Peyer's patch (tissue), 4 donors: Measurements from ENCODE around the gene UQCR10. TPM values are rescaled to one million over a fixed set of nuclear protein-coding genes. Genes with fewer than 3 reads are reported as not detected.

Source experiments
- DNase-seq, 3 donors: peaks; one replicate each; pipeline ENCODE4 v3.0.0-alpha.2; 2017 to 2019
- H3K27ac ChIP-seq, 4 donors: fragments of 200-600 bp; sonication (generic); one replicate each; pipeline ENCODE4 v1.5.1; 2016 to 2019
- H3K27me3 ChIP-seq, 2 donors: fragments of 200-600 bp; sonication (generic); one replicate each; pipeline ENCODE4 v1.5.1; 2019
- H3K36me3 ChIP-seq, 3 donors: fragments of 200-600 bp; sonication (generic); one replicate each; pipeline ENCODE4 v1.5.1; 2016 to 2019
- H3K4me1 ChIP-seq, 4 donors: fragments of 200-600 bp; sonication (generic); one replicate each; pipeline ENCODE4 v1.5.1; 2016 to 2019
- H3K4me3 ChIP-seq, 4 donors: fragments of 200-600 bp; sonication (generic); 1 replicate in 3 of 4; 2 replicates in 1 of 4; pipeline ENCODE4 v1.5.1; 2016 to 2019; ENCODE audit warnings: mild to moderate bottlenecking in 1 of 4
- H3K9me3 ChIP-seq, 4 donors: fragments of 200-600 bp; sonication (generic); one replicate each; pipeline ENCODE4 v1.5.1; 2016 to 2019; ENCODE audit warnings: mild to moderate bottlenecking in 1 of 4
- POLR2A ChIP-seq, 2 donors: fragments of 450-650 bp; IDR thresholded peaks; one replicate each; pipeline ENCODE4 v1.5.1; 2017; ENCODE audit warnings: antibody characterized with exemption in 2 of 2, mild to moderate bottlenecking in 2 of 2, moderate library complexity in 2 of 2
- small RNA-seq, 2 donors: library from RNA; depleted of rRNA; stranded (forward); fragments of <200 nt; gene quantifications; one replicate each; pipeline ENCODE3, GENCODE V24; 2016
- total RNA-seq, 4 donors: library from RNA; depleted of rRNA; stranded (reverse); fragments of >200 nt; gene quantifications; one replicate each; pipeline ENCODE4 v1.1.0, GENCODE V29; 2016
- TF ChIP-seq, protein P1 (sequence below), 6 experiments: fragments of 450-650 bp in 4 of 6; fragments of 200-600 bp in 2 of 6; sonication (generic) in 1 of 6; IDR thresholded peaks; one replicate each; pipeline ENCODE4 v1.5.1; 2017 to 2019; ENCODE audit warnings: antibody characterized with exemption in 6 of 6, mild to moderate bottlenecking in 3 of 6, moderate library complexity in 1 of 6

The UQCR10 gene
- total RNA-seq, 4 donors from 2014 or later: 60.9 to 144 (median 88.2) TPM

GRCh38 chr22:29816980-29817379, 49.8 kb downstream of the UQCR10 start:
- Histone ChIP-seq H3K36me3 (peaks cover 0 to 84% (median 0%) of the 10 kb centered on the region in 3 donors), H3K27me3 (no peaks in the 10 kb centered on the region), H3K4me3 (no peak overlapping the region), H3K27ac (no peak overlapping the region), H3K4me1 (peaks cover 0 to 3% (median 0%) of the 10 kb centered on the region in 4 donors), H3K9me3 (no peaks in the 10 kb centered on the region)
- no peak for DNase-seq
- TF ChIP-seq POLR2A (IDR thresholded peaks at IDR 0.05): no peak
- TF ChIP-seq, protein P1, sequence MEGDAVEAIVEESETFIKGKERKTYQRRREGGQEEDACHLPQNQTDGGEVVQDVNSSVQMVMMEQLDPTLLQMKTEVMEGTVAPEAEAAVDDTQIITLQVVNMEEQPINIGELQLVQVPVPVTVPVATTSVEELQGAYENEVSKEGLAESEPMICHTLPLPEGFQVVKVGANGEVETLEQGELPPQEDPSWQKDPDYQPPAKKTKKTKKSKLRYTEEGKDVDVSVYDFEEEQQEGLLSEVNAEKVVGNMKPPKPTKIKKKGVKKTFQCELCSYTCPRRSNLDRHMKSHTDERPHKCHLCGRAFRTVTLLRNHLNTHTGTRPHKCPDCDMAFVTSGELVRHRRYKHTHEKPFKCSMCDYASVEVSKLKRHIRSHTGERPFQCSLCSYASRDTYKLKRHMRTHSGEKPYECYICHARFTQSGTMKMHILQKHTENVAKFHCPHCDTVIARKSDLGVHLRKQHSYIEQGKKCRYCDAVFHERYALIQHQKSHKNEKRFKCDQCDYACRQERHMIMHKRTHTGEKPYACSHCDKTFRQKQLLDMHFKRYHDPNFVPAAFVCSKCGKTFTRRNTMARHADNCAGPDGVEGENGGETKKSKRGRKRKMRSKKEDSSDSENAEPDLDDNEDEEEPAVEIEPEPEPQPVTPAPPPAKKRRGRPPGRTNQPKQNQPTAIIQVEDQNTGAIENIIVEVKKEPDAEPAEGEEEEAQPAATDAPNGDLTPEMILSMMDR (IDR thresholded peaks at IDR 0.05): no peak

GRCh38 chr22:29817724-29818123, 50.6 kb downstream of the UQCR10 start:
- Histone ChIP-seq H3K4me3 (no peak overlapping the region), H3K27me3 (no peaks in the 10 kb centered on the region), H3K36me3 (peaks cover 0 to 80% (median 0%) of the 10 kb centered on the region in 3 donors), H3K9me3 (no peaks in the 10 kb centered on the region), H3K27ac (no peak overlapping the region), H3K4me1 (peaks cover 0 to 7% (median 0%) of the 10 kb centered on the region in 4 donors)
- TF ChIP-seq, protein P1 (IDR thresholded peaks at IDR 0.05): no peak
- no peak for TF ChIP-seq POLR2A (IDR thresholded peaks at IDR 0.05)
- DNase-seq: no peak

GRCh38 chr22:29819501-29819900, 52.3 kb downstream of the UQCR10 start:
- H3K9me3 ChIP-seq: no peaks in the 10 kb centered on the region
- H3K4me1 ChIP-seq: peaks cover 0 to 7% (median 0%) of the 10 kb centered on the region in 4 donors
- H3K27me3 ChIP-seq: no peaks in the 10 kb centered on the region
- TF ChIP-seq POLR2A (IDR thresholded peaks at IDR 0.05): no peak
- TF ChIP-seq, protein P1 (IDR thresholded peaks at IDR 0.05): no peak
- peaks cover 0 to 79% (median 0%) of the 10 kb centered on the region in 3 donors for H3K36me3 ChIP-seq
- H3K27ac ChIP-seq: no peak overlapping the region
- H3K4me3 ChIP-seq: no peak overlapping the region
- DNase-seq: no peak

Small RNA genes within 50 kb of the gene (small RNA-seq; reads per million reads assigned to genes)
- 0 reads per million in 2 donors for gene RF00019

Other genes starting within 250 kb of the UQCR10 start
- 100 to 1,000 TPM in 1 of 4 donors, 10 to 100 TPM in 3; 33.3 to 191 (median 37.3) TPM for gene THOC5, start 213.6 kb upstream of the UQCR10 start, total RNA-seq
- gene NIPSNAP1, start 186.3 kb upstream of the UQCR10 start, total RNA-seq: 10 to 100 TPM; 33.0 to 60.5 (median 39.8) TPM
- 10 to 100 TPM; 30.5 to 82.5 (median 36.6) TPM for gene NF2, start 163.7 kb upstream of the UQCR10 start, total RNA-seq
- 1 to 10 TPM; 1.6 to 5.8 (median 2.9) TPM for gene CABP7, start 47.4 kb upstream of the UQCR10 start, total RNA-seq
- gene ZMAT5, start 362 bp upstream of the UQCR10 start, total RNA-seq: 10 to 100 TPM; 16.2 to 22.5 (median 17.9) TPM
- gene ASCC2, start 70.9 kb downstream of the UQCR10 start, total RNA-seq: 10 to 100 TPM; 47.5 to 91.6 (median 78.4) TPM
- gene MTMR3, start 115.8 kb downstream of the UQCR10 start, total RNA-seq: 10 to 100 TPM; 49.4 to 97.8 (median 84.0) TPM